Left lung (tissue), 10 donors: ENCODE measurements around the gene HOXC5. TPM values are rescaled to one million over a fixed set of nuclear protein-coding genes. Genes with fewer than 3 reads are reported as not detected.

Experiments
- ATAC-seq: fragments of 200-7000 bp; cut with Tn5 transposase; one replicate; pipeline ENCODE4 v1.9.1; 2020; ENCODE audit warnings: moderate library complexity
- DNase-seq, 4 donors: peaks; one replicate each; pipeline ENCODE4 v3.0.0-alpha.2; 2013 to 2020
- H3K27ac ChIP-seq, 2 donors: fragments of 200-600 bp; sonication (generic) in 1 of 2; one replicate each; pipeline versions ENCODE4 v1.5.0 to v1.8.0; 2020 to 2021
- H3K27me3 ChIP-seq, 2 donors: fragments of 200-600 bp; sonication (generic) in 1 of 2; one replicate each; pipeline versions ENCODE4 v1.5.0 to v1.8.0; 2020 to 2021
- H3K36me3 ChIP-seq, 2 donors: fragments of 200-600 bp; sonication (generic) in 1 of 2; one replicate each; pipeline versions ENCODE4 v1.5.0 to v1.8.0; 2020 to 2021
- H3K4me1 ChIP-seq, 2 donors: fragments of 200-600 bp; one replicate each; pipeline ENCODE4 v1.8.0; 2021
- H3K4me3 ChIP-seq, 2 donors: fragments of 200-600 bp; sonication (generic) in 1 of 2; one replicate each; pipeline versions ENCODE4 v1.5.0 to v1.8.0; 2020 to 2021; ENCODE audit warnings: mild to moderate bottlenecking in 1 of 2
- H3K9me3 ChIP-seq, 2 donors: fragments of 200-600 bp; sonication (generic) in 1 of 2; one replicate each; pipeline versions ENCODE4 v1.5.0 to v1.8.0; 2020 to 2021
- intact Hi-C, 2 donors: fragments of 100-400 bp; cut with DNase I; formaldehyde crosslinking; loops; one replicate each; pipeline versions ENCODE4 v1.11.2 to v1.14.2; 2022
- polyA plus RNA-seq, 6 donors: library from polyadenylated mRNA; unstranded; fragments of 120-200 nt; gene quantifications; one replicate each; pipeline ENCODE4 v1.2.1, GENCODE V29; 2013; ENCODE audit not compliant: insufficient read length in 6 of 6
- total RNA-seq, 2 donors: library from RNA; stranded (reverse); fragmentation: NEBNext Ultra II Directional; extraction: Animal tissue kit (Norgen Biotek cat#: 25700); gene quantifications; one replicate each; pipeline ENCODE4 v1.2.1, GENCODE V29; 2021
- TF ChIP-seq, protein P1 (sequence below), 2 donors: fragments of 200-600 bp; sonication (generic) in 1 of 2; IDR thresholded peaks; one replicate each; pipeline versions ENCODE4 v1.5.0 to v1.8.0; 2021; ENCODE audit warnings: antibody characterized with exemption in 2 of 2
- donor health status: DM: no; HTN: yes; CAD: no.
- donor health status: DM: no; HTN: no; CAD: no.

Gene HOXC5
- total and polyA plus RNA-seq, 8 donors = 0.11 to 0.38 (median 0.28) TPM

DNA sequence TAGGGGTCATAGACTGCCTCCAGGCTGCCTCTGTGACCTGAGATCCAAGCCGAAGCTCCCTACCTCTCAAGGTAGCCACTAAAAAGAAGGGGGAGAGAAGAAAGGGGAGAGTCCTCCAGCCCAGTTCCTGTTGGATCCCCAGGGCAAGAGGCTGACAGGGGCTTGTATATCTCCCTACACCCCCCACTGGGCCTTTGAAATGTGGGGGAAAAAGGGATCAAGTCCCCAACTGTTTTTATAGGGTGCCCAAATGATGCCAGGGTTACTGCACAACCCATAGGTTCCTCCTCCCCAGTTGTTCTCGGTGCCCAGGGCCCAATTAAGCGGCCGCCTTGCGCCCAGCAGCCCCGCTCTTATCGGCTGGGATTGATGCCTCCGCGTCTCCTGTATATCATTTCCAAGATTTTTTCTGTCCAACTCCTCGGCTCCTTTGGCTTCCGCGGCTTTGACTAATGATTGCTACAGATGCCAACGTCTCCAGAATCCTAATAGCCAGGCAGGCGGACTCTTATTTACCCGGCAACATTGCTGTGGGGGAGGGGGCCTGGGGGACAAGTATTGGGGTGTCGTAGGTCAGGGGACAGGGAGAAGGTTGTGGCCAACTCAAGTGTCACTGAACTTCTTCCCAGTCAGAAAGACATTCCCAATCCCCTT is 13.1 kb downstream of the HOXC5 start:
- Histone ChIP-seq H3K27me3 (peaks cover 60 to 98% of the 10 kb centered on the region in 2 donors), H3K4me3 (no peak overlapping the region)
- intact Hi-C loops = no loop called here

DNA sequence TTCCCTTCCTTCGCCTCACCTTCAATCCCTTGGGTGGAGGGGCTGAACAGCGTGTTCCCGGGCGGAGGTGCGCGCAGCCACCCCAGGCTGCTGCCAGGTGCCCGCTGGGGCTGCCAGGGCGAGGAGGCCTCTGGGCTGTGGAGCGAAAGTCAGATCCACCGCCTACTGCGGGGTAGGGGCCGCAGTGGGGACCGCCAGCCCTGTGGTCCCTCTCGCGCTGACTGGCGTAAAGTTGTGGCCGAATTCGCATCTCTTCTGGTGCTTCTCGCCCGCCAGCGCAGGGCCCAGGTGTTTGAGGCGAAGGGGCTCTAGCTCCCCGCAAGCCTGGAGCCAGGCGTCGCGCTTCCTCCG is 13.9 kb downstream of the HOXC5 start:
- no peaks in the 10 kb centered on the region for H3K36me3 ChIP-seq
- intact Hi-C loops = no loop called here
- H3K4me1 ChIP-seq = no peaks in the 10 kb centered on the region
- H3K27me3 ChIP-seq = peaks cover 63 to 98% of the 10 kb centered on the region in 2 donors
- peak in 1 of 4 donors; percentile 71 for DNase-seq
- ATAC-seq = no peak
- no peak overlapping the region for H3K4me3 ChIP-seq
- H3K27ac ChIP-seq = no peak overlapping the region
- TF ChIP-seq, protein P1, sequence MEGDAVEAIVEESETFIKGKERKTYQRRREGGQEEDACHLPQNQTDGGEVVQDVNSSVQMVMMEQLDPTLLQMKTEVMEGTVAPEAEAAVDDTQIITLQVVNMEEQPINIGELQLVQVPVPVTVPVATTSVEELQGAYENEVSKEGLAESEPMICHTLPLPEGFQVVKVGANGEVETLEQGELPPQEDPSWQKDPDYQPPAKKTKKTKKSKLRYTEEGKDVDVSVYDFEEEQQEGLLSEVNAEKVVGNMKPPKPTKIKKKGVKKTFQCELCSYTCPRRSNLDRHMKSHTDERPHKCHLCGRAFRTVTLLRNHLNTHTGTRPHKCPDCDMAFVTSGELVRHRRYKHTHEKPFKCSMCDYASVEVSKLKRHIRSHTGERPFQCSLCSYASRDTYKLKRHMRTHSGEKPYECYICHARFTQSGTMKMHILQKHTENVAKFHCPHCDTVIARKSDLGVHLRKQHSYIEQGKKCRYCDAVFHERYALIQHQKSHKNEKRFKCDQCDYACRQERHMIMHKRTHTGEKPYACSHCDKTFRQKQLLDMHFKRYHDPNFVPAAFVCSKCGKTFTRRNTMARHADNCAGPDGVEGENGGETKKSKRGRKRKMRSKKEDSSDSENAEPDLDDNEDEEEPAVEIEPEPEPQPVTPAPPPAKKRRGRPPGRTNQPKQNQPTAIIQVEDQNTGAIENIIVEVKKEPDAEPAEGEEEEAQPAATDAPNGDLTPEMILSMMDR (IDR thresholded peaks at IDR 0.05) = no peak
- no peaks in the 10 kb centered on the region for H3K9me3 ChIP-seq

More for the DNA sequence above, 13.1 kb downstream of the HOXC5 start:
- H3K9me3 ChIP-seq = no peaks in the 10 kb centered on the region
- DNase-seq = no peak
- ATAC-seq = no peak
- no peak overlapping the region for H3K27ac ChIP-seq
- TF ChIP-seq, protein P1 (IDR thresholded peaks at IDR 0.05) = no peak
- no peaks in the 10 kb centered on the region for H3K36me3 ChIP-seq
- H3K4me1 ChIP-seq = no peaks in the 10 kb centered on the region

DNA sequence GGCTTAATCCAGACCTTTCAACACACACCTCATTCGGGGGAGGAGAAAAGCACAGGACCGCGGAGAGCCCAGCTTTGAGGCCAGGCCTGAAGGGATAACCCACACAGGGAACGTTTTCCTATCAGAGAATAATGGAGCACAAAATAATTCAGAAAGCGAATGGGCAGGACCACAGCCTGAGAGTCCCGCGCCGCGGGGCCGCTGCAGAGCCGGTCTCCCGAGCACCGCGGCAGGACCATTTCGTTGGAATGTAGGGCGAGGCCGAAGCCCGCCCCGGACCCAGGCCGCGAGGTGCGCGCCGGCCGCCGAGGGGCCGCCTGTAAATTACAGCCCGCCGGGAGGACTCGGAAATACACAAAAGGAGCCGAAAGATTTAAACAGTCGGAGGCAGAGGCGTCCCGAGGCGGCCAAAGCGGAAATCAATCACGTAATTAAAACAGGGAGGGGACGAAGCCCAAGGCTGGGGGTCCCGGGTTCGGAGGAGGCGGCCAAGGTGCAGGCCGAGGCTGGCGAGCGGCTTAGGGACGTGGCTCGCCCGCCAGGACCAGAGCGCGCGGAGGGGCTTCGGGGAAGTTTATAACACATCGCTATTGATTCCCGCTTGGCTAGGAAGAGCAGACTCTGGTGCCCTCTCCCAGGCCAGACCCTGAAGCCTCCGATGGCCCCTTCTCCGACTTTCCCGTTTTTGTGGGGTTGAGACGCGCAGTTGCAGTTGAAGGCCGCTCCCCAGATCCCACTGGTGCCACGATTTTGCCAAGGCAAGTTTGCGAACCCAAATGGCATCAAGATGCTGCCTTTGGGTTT is 14.5 kb downstream of the HOXC5 start:
- peaks cover 65 to 98% of the 10 kb centered on the region in 2 donors for H3K27me3 ChIP-seq
- no peaks in the 10 kb centered on the region for H3K4me1 ChIP-seq
- ATAC-seq (no peak), DNase-seq (no peak)
- no peaks in the 10 kb centered on the region for H3K36me3 ChIP-seq
- no peaks in the 10 kb centered on the region for H3K9me3 ChIP-seq
- no peak overlapping the region for H3K27ac ChIP-seq
- TF ChIP-seq, protein P1 (IDR thresholded peaks at IDR 0.05) = no peak
- H3K4me3 ChIP-seq = no peak overlapping the region
- intact Hi-C loops = no loop called here

DNA sequence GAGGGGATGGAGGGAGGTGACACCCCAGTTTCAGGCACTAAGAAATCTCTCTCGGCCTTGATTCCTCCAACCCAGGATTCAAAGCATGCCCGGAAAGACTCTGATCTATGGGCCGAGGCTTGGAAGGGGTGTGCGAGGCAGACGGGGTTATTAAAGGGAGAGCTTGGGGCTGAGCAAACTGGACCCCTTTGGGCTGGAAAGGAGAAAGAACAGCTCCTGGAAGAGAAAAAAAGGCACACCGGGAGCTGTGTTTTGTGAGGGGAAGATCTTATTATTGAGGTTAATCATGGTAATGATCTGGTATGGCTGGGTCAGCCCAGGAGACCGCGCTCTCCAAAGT is 15.1 kb downstream of the HOXC5 start:
- Histone ChIP-seq H3K4me3 (no peak overlapping the region), H3K36me3 (no peaks in the 10 kb centered on the region), H3K27me3 (peaks cover 70 to 98% of the 10 kb centered on the region in 2 donors), H3K27ac (no peak overlapping the region), H3K9me3 (no peaks in the 10 kb centered on the region), H3K4me1 (peaks cover 0 to 1% of the 10 kb centered on the region in 2 donors)
- TF ChIP-seq, protein P1 (IDR thresholded peaks at IDR 0.05) = no peak
- ATAC-seq (no peak), DNase-seq (no peak)
- intact Hi-C loops = no loop called here

DNA sequence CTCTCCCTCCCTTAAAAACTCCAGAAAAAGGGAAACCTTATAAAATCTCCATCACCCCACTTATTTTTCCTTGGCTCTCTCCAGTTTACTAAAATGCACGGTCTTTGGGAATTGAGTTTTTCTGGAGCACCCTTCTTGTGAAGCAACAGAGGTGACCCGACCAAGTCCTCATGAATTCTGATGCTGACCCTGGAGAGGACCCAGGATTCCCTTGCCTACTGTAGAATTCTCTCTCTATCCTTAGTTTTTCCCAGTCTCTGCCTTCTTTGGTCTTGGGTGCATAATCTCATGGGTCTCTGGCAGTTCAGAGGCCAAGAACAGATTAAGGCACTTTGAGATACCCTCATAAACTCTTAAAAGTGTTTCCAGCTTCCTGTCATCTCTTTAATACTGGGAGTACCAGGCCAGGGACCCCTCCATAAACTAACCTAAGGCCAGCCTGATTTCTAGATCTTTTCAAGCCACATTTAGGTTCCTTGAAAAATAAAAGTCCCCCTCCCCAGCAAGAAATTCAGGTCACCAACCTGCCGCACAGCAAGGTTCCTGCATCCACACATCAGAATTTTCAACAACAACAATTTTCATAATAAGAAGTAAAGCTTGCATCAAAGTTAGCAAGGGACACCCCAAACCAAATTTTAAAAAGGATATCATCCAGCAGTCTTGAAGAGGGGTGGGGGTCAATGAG is 15.7 kb downstream of the HOXC5 start:
- Histone ChIP-seq H3K27me3 (peaks cover 75 to 98% of the 10 kb centered on the region in 2 donors), H3K36me3 (no peaks in the 10 kb centered on the region), H3K4me1 (peaks cover 0 to 6% of the 10 kb centered on the region in 2 donors), H3K9me3 (no peaks in the 10 kb centered on the region), H3K4me3 (no peak overlapping the region), H3K27ac (no peak overlapping the region)
- intact Hi-C loops = no loop called here
- DNase-seq (no peak), ATAC-seq (no peak)
- TF ChIP-seq, protein P1 (IDR thresholded peaks at IDR 0.05) = no peak
